Measurements from ENCODE around the gene TAF12.

DNA sequence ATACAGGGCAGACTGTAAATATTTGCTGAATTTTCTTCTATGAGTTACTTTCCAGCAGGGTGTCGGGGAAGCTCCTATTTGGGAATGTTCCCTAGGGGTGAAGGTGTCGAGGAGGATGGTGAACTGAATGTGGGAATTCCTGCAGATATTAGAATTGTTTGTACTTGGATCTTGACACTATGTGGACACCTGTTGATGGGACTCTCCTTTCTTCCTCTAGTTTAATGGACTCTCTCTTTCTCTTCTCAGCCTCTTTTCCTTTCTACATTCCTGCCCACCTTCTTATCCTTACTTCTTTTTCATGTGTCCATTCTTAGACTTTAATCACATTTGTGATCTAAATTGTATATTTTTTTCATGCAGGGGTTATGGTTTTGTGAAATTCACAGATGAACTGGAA is 75.9 kb downstream of the TAF12 start:
- TF ChIP-seq POLR2A (IDR thresholded peaks at IDR 0.05; ENCODE audit: low read depth): no peak
- TF ChIP-seq, protein P1, sequence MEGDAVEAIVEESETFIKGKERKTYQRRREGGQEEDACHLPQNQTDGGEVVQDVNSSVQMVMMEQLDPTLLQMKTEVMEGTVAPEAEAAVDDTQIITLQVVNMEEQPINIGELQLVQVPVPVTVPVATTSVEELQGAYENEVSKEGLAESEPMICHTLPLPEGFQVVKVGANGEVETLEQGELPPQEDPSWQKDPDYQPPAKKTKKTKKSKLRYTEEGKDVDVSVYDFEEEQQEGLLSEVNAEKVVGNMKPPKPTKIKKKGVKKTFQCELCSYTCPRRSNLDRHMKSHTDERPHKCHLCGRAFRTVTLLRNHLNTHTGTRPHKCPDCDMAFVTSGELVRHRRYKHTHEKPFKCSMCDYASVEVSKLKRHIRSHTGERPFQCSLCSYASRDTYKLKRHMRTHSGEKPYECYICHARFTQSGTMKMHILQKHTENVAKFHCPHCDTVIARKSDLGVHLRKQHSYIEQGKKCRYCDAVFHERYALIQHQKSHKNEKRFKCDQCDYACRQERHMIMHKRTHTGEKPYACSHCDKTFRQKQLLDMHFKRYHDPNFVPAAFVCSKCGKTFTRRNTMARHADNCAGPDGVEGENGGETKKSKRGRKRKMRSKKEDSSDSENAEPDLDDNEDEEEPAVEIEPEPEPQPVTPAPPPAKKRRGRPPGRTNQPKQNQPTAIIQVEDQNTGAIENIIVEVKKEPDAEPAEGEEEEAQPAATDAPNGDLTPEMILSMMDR (IDR thresholded peaks at IDR 0.05): no peak

All from esophagus muscularis mucosa (tissue), 3 donors.